Measurements from ENCODE around the gene ALG9.

DNA sequence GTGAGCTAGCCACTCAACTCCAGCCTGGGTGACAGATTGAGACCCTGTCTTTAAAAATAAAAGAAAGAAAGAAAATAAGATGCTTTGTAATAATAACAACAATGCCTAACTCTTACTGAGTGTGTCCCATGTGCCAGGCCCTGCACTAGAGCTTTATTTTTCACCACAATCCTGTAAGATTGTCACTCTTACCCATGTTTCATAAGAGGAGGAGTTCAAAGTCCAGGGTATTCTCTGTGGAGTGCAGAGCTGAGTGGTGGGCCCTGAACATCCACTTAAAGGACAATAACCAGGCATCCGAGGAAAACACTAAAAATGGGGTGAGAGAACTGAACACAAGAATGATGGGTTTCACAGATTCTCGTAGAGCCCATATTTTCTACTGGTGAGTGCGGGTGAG is 46.4 kb upstream of the ALG9 start:
- TF ChIP-seq CTCF (IDR thresholded peaks at IDR 0.05) (no peak), POLR2A (IDR thresholded peaks at IDR 0.05) (no peak)

All from body of pancreas (tissue), 4 donors.